Stimulated activated CD4-positive, alpha-beta T cell treated with anti-CD3 and anti-CD28 coated beads, Interleukin-2, amount 100 ng/mL, for 24 hours (primary cell): Measurements from ENCODE around the gene CD209.

Experiments used
- DNase-seq, 2 donors: peaks; one replicate each; pipeline ENCODE4 v3.0.0-alpha.2; 2020

The CD209 gene

GRCh38 chr19:7736148-7736547 is 11.2 kb downstream of the CD209 start:
- DNase-seq, result no peak

GRCh38 chr19:7734220-7735203 is 12.8 kb downstream of the CD209 start:
- no peak for DNase-seq

GRCh38 chr19:7733376-7733775 is 14.0 kb downstream of the CD209 start:
- no peak for DNase-seq

- DNase-seq, result no peak
These were observed 15.3 kb downstream of the CD209 start, which contains the start of gene CLEC4G for GRCh38 chr19:7732045-7732444. Gene CLEC4G (minus strand): TSS chr19:7732110. CDS start chr19:7732102, 8 bp downstream.

GRCh38 chr19:7731615-7732014 is 15.7 kb downstream of the CD209 start:
- no peak for DNase-seq

- no peak for DNase-seq
These were observed 16.1 kb downstream of the CD209 start for GRCh38 chr19:7731218-7731595.

GRCh38 chr19:7730286-7731217 is 16.8 kb downstream of the CD209 start:
- DNase-seq, result no peak

GRCh38 chr19:7729831-7730285 is 17.5 kb downstream of the CD209 start:
- DNase-seq, result peak in 1 of 2 donors; percentile 11

- peak in 1 of 2 donors; percentile 21 for DNase-seq
These were observed 18.1 kb downstream of the CD209 start for GRCh38 chr19:7729211-7729610.

GRCh38 chr19:7725791-7726190 is 21.5 kb downstream of the CD209 start:
- DNase-seq, result no peak

GRCh38 chr19:7722231-7722651 is 25.1 kb downstream of the CD209 start:
- DNase-seq, result no peak

- DNase-seq, result no peak
These were observed 27.0 kb downstream of the CD209 start for GRCh38 chr19:7720351-7720750.

- no peak for DNase-seq
These were observed 28.7 kb downstream of the CD209 start for GRCh38 chr19:7718668-7719067.

- DNase-seq, result no peak
These were observed 30.6 kb downstream of the CD209 start for GRCh38 chr19:7716762-7717161.

- DNase-seq, result no peak
These were observed 31.7 kb downstream of the CD209 start for GRCh38 chr19:7715671-7716070.

GRCh38 chr19:7710616-7711015 is 36.7 kb downstream of the CD209 start:
- no peak for DNase-seq

- no peak for DNase-seq
These were observed 37.3 kb downstream of the CD209 start for GRCh38 chr19:7709932-7710460.

GRCh38 chr19:7706955-7707456 is 40.3 kb downstream of the CD209 start:
- no peak for DNase-seq

GRCh38 chr19:7706188-7706954 is 41.0 kb downstream of the CD209 start:
- DNase-seq, result no peak

- DNase-seq, result peak; percentile 78 to 80
These were observed 41.7 kb downstream of the CD209 start for GRCh38 chr19:7705387-7706187.
